DMS53 (cell line): ENCODE data around the gene TMCC1.
"Not testable (repeated sequence)": the region's sequence is repeated elsewhere in the genome, so short reads cannot be mapped to it uniquely, and the experiment has no call there.

Source experiments
- DNase-seq: peaks from one replicate; lab custom pipeline; 2025; lab: John Stamatoyannopoulos, UW

The TMCC1 gene

DNA sequence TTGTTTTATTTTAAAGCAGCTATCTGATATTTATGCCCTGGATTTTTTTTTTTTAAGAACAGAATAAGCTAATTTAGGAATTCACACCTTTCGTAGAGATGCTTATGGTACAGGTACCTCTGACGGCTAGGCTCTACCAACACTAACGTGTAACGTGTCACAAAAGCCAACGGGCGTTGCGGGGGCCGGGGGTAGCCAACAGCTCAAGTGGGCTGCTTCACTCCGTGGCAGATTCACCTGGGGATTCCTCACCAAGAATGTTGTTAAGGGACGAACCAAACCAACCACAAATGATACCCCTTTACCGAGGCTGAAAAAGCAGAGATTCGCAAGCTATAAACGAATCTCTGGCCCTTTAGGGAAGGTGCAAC, 1.0 kb downstream of the TMCC1 start:
- peak; percentile 51 for DNase-seq

DNA sequence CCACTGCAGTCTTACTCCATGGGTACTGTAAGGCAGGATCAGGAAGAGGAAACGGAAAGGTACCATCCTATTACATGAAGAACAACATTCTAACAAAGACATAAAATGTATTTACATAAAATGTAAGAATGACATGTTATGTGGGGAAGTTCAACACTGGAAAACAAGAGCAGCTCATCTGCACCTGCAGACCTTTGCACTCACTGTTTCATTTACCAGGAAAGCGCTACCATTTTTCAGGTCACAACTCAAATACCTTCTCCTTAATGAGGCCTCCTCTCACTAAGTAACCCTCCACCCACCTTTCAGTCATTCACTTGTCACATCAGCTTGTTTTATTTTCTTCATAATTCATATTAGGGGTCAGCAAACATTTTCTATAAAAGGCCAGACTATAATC, 2.6 kb downstream of the TMCC1 start:
- peak; percentile 28 for DNase-seq

DNA sequence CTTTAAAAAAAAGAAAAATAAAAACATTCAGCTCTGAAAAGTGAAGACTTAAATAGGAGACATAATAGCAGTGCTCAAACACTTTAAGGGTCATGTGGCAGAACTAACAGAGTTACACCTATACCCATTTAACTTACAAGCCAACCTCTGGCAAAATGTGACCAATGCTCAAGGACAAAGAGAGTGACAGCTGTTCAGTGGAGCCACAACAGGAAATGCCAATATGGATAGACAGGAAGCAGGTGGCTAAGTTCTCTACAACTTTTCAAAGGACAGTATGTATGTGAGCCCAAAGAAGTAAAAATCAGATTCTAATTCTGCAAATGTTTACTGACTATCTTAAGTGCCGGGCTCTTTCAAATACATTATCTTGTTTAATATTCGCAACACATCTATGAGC, 3.4 kb downstream of the TMCC1 start:
- DNase-seq: peak; percentile 81

DNA sequence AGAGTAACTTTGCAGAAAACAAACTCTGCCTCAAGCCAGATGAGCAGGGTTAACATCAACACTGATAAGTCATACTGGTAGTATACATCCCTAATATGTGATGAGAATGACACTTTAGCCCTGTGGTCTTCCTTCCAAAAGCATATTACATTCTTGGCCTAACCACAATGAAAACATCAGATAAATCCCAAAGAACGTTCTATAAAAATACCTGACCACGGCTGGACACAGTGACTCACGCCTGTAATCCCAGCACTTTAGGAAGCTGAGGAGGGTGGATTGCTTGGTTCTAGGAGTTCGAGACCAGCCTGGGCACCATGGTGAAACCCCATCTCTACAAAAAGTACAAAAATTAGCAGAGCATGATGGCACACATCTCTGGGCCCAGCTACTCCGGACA, 4.7 kb downstream of the TMCC1 start:
- DNase-seq: no peak

DNA sequence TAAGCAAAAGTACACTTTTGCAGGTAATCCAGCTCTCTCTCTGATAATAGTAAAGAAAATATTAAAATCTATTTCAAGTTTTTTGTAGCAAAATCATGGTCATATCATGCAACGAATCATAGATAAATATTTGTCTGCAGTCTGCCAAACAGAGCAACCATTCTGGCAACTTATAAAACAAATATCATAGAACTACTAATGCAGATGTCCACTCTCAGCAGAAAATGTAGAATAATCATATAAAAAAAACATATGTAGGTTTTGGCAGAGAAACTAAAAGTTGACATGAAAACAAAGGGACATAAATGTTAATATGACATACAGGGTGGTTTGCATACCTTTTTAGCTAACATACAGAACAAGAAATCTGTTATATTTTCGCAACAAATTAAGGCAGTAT, 12.2 kb downstream of the TMCC1 start:
- DNase-seq: no peak

DNA sequence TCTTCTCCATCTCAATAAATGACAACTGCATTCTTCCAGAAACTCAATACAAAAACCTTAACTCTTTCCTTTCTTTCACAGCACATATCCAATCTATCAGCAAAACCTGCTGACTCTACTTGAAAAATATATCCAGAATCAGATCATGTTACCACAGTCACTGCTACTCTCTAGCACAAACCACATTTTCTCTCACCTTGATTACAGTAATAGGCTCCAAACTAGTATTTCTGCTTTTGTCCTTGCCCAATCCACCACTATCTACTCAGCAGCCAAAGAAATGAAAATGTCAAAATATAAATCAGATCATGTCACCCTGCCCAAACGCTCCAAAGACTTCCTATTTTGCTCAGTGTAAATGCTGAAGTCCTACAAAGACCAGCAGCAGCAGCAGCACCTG, 15.2 kb downstream of the TMCC1 start:
- DNase-seq: no peak

DNA sequence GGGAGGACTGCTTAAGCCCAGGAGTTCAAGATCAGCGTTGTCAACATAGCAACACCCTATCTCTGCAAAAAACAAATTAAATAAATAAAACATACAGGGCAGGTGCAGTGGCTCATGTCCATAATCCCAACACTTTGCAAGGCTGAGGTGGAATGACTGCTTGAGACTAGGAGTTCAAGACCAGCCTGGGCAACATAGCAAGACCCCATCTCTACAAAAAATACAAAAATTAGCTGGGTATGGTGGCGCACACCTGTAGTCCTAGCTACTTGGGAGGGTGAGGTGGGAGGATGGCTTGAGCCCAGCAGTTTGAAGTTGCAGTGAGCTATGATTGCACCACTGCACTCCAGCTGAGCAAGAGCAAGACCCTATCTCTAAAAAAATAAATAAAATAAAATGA, 19.0 kb downstream of the TMCC1 start:
- not testable (repeated sequence) for DNase-seq

DNA sequence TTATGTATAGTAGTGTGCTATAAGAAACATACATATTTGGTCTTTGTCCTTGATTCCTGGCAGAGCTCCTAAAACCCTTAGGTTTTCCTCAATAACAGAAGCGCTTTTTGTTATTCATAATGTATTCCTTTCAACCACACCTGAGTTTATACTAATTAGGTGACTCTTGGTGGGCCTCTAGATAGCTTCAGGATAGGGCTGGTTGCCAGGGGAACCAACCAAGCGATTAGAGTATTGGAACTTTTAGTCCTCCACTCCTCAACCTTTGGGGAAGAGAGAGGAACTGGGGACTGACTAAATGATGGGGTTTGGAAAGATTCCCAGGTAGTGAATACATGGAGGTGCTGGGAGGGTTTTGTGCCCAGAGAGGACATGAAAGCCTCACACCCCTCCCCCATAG, 24.6 kb downstream of the TMCC1 start:
- DNase-seq: no peak

DNA sequence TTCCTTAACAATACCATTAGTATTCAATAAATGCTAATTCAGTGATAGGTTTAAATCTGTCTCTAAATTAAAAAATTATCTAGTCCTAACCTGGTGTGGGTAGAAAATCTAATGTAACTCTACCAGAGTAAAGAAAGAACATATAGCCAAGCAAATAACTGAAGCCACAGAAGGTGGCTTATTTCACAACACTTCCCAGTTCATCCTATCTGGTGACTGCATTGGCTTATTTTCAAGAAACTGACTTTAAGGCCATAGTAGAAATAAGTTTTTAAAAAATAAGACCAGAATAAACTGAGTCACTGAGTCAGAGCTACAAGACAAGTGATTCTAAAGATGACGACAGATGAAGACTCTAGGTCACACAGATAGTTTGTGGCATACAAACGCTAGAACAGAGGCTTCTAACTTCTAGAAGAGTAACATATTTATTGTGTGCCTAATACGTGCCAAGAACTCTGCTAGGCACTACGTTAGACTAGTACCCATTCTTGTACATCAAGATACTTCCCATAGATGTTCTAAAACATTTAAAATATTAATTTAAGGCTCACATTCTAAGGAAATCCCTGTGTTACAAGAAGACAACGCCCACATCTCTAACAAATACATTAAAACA, 25.9 kb downstream of the TMCC1 start:
- DNase-seq: no peak

DNA sequence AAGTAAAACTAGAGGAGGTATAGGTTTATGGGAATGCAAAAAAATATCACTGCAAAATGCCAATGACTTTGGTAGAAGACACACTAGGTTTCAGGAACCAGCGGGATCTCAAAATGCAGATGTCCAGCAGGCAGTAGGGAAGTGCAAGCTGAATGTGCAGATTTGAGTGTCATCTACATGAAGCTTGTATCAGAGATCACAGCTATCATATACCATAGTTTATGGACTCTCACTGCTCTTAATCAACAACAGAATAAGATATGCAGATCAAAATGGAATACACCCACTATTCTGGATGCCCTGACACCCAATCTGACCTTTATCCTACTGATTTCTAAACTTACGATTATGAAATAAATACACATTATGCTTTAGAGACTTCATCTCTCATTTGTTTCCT, 27.7 kb downstream of the TMCC1 start:
- no peak for DNase-seq

DNA sequence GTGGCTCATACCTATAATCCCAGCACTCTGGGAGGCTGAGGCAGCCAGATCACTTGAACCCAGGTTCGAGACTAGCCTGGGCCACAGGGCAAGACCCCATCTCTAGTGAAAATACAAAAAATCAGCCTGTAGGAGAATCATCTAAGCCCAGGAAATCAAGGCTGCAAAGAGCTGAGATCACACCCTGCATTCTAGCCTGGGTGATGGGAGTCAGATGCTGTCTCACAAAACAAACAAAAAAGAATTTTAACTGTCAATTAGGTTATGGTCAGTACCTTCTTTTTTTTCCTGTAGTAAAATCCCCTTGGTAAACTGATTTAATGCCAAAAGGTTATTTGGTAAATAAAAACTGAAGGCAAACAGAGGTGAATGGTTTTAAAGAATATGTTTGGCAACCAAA, 29.0 kb downstream of the TMCC1 start:
- no peak for DNase-seq

DNA sequence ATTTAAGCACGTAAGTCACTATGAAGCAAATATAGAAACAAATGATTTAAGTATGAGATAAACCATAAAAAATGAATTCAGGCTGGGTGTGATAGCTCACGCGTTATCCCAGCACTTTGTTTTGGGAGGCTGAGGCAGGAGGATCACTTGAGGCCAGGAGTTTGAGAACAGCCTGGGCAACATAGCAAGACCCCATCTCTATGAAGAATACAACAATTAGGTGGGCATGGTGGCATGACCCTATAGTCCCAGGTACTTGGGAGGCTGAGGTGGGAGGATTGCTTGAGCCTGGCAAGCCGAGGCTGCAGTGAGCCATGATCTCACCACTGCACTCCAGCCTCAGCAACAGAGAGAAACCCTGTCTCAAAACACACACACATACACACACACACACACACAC, 34.2 kb downstream of the TMCC1 start:
- no peak for DNase-seq

DNA sequence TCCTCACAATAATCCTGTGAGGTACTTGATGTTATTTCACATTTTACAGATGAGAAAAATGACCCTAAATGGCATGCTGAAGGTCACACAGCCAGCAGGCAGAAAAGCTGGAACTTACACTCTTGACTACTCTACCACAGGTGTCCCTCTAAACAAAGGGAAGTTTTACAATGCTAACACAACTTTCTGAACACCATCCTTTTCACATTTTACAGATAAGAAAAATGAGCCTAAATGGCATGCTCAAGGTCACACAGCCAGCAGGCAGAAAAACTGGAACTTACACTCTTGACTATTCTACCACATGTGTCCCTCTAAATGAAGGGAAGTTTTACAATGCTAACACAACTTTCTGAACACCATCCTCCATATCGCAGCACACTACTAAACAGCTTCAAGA, 35.6 kb downstream of the TMCC1 start:
- DNase-seq: no peak

DNA sequence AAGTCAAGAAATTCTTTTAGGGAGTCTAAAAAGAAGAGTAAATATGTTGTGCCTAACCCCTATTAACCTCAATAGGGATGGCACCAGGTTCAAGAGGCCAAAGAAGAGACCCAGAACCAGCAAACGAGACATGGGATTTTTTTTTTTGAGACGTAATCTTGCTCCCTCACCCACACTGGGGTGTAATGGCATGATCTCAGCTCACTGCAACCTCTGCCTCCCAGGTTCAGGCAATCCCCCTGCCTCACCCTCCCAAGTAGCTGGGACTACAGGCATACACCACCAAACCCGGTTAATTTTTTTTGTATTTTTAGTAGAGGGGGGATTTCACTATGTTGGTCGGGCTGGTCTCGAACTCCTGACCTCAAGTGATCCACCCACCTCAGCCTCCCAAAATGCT, 36.7 kb downstream of the TMCC1 start:
- DNase-seq: not testable (repeated sequence)

DNA sequence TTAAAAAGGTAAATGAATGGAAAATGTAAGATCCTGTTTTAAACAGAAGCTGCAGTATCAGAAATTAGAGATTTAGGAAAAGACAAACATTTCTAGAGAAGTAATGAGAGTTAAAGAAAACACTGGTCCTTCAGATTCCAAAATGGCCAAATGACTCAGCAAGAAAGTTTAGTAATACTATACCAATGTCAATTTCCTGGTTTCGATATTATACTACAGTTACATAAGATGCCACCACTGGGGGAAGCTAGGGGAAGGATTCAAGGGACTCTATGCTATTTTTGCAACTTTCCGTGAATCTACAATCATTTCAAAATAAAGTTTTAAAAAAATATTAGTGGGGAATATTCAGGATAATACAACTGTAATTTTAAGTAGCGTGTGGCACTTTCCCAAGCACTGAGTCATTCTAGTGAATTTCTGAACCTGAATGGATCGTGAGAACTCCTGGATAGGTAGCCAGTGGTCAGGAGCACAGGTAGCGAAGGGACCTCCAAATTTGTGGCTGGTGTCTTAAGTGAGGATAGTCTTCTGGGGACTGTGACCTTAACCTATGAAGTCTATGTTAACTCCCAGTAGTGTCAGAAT, 37.6 kb downstream of the TMCC1 start:
- peak; percentile 41 for DNase-seq

DNA sequence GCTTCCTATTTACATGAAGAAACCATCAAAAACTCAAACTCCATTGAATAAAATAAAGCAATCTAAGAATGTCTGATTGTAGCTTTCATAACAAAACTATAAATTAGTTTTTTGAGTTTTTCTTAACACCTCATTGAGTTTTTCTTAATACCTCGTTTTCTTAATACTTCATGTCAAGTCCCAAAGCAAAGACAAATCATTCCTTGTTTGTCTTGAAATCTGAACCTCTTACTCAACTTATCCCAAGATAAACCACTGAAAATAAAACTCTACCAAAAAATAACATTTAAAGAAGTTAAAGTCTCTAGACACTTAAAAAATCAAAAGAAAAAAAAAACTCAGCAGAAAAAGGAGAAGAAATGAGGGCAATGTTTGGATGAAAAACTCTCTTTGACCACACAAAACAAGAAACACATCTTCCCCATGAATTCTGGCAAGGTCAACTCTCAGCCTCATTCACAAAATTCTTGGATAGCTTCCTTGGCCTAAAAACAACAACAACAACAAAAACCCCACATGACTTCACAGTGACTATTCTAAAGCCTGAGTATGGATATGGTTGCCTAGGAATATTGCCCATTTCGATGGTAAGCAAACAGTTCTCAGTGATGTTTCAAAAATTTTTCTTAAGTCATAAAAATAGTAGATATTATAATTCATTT, 38.2 kb downstream of the TMCC1 start:
- DNase-seq: no peak

DNA sequence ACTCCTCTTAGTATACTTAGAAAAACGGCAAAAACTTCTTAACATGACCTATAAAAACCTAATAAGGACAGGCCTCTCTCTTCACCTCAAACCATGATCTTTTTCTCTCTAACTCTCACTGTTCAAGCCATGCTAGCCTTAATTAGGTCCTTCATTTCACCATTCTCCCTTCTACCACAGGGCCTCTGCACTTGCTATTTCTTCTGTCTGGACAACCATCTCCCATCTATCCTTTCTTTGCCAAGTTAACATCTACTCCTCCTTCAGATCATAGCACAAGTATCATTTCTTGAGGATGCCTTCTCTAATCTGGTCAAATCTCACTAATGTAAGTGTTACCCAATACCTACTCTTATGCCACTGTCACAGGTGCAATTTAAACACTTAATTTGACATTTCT, 39.1 kb downstream of the TMCC1 start:
- DNase-seq: no peak

DNA sequence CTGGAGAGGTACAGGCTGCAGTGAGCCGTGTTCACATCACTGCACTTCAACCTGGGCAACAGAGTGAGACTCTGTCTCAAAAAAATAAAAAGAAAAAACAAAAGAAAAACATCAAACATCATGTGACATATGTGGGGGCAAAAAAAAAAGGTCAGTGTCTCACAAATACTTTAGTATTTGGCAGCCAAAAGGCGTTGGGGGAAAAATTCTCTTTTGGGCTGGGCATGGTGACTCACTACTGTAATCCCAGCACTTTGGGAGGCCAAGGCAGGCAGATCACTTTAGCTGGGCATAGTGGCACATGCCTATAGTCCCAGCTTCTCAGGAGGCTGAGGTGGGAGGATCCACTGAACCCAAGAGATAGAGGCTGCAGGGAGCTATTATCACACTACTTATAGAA, 47.6 kb downstream of the TMCC1 start:
- DNase-seq: no peak

DNA sequence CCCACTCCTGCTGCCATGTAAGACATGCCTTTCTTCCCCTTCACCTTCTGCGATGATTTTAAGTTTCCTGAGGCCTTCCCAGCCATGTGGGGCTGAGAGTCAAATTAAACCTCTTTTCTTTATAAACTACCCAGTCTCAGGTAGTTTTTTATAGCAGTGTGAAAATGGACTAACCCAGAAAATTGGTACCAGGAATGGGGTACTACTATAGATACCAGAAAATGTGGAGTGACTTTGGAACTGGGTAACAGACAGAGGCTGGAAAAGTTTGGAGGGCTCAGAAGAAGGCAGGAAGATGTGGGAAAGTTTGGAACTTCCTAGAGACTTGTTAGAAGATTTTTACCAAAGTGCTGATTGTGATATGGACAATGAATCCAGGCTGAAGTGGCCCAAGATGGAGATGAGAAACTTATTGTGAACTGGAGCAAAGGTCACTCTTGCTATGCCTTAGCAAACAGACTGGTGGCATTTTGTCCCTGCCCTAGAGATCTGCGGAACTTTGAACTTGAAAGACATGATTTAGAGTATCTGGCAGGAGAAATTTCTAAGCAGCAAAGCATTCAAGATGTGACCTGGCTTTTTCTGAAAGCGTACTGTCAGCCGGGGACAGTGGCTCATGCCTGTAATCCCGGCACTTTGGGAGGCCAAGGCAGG, 52.7 kb downstream of the TMCC1 start:
- no peak for DNase-seq

DNA sequence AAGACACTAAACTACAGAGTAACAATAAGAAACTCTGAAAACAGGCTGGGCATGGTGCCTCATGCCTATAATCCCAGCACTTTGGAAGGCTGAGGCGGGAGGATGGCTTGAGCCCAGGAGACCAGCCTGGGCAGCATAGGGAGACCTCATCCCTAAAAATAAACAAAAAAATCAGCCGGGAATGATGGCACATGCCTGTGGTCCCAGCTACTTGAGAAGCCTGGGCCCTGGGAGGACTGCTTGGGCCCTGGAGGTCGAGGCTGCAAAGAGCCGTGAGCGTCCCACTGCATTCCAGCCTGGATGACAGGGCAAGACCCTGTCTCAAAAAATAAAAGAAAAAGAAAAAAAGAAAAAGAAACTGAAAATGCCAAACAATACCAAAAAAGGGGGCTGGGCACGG, 55.4 kb downstream of the TMCC1 start:
- no peak for DNase-seq

DNA sequence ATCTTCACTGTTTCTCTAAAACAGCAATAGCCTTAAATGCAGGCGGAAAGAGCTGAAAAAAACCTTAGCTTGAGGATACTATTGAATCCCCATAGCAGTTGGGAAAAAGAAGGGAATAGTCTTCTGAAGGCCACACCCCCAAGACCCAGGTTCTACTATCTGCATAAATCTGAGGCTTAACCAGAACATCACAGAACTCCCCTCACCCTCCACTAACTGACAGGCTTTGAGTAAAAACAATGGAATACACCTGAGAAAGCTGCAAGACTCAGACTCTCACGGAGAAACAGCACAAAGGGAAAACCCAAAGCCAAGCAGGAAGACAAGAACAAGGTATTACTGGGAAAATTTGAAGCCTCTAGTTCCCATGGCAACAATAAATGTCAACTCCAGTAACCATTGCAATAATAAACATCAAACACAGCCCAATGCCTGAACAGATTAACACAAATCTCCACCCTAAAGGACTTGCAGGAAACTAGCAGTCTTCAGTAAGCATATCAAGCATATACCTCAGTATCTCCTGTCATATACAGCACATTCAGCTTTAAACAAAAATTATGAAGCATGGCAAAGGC, 56.4 kb downstream of the TMCC1 start:
- DNase-seq: peak; percentile 35

DNA sequence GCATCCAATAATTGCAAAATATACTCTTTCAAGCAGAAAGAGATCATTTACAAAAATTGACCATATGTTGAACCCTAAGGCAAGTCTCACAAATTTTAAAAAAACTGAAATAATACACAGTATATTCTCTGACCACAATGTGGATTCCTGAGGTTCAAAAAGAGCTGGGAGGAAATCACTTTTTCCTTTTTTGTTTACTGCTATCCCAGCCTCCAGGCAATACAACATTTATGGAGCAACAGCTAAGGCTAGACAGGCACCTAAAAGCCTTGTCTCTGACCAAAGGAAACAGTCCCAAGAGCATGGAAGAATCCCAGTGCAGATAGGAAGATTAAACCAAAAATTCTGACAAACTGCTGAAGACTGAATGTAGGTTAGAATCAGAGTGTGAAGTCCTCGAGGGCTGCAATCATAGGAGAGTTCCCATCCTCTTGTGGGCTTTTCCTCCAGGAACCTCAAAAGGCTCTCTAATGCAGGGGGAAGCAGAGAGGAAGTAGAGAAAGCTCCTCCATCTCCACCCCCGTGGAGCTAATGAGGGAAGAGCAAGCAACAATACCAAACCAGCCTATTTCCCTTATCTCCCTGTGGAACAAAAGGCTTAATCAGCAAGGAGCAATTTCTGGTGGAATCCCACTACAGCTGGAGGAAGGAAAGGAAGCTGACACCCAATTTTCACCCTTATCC, 57.0 kb downstream of the TMCC1 start:
- no peak for DNase-seq
